Testis (tissue), 2 donors: Measurements from ENCODE around the gene TEKT5.

ENCODE experiments used
- POLR2A ChIP-seq: fragments of 450-650 bp; IDR thresholded peaks from one replicate; pipeline ENCODE4 v1.6.1; 2017; ENCODE audit warnings: antibody characterized with exemption, mild to moderate bottlenecking, moderate library complexity
- TF ChIP-seq, protein P1 (sequence below), 3 experiments: fragments of 450-650 bp in 2 of 3; fragments of 200-600 bp in 1 of 3; sonication (generic) in 1 of 3; IDR thresholded peaks; one replicate each; pipeline ENCODE4 v1.5.1; 2016 to 2019; ENCODE audit warnings: antibody characterized with exemption in 3 of 3, mild to moderate bottlenecking in 2 of 3, moderate library complexity in 1 of 3

GRCh38 chr16:10601444-10602408 is 93.0 kb downstream of the TEKT5 start:
- TF ChIP-seq, protein P1, sequence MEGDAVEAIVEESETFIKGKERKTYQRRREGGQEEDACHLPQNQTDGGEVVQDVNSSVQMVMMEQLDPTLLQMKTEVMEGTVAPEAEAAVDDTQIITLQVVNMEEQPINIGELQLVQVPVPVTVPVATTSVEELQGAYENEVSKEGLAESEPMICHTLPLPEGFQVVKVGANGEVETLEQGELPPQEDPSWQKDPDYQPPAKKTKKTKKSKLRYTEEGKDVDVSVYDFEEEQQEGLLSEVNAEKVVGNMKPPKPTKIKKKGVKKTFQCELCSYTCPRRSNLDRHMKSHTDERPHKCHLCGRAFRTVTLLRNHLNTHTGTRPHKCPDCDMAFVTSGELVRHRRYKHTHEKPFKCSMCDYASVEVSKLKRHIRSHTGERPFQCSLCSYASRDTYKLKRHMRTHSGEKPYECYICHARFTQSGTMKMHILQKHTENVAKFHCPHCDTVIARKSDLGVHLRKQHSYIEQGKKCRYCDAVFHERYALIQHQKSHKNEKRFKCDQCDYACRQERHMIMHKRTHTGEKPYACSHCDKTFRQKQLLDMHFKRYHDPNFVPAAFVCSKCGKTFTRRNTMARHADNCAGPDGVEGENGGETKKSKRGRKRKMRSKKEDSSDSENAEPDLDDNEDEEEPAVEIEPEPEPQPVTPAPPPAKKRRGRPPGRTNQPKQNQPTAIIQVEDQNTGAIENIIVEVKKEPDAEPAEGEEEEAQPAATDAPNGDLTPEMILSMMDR (IDR thresholded peaks at IDR 0.05), result no peak
- TF ChIP-seq POLR2A, result no peak
